ENCODE measurements around the gene VGLL3.

Gene VGLL3

DNA sequence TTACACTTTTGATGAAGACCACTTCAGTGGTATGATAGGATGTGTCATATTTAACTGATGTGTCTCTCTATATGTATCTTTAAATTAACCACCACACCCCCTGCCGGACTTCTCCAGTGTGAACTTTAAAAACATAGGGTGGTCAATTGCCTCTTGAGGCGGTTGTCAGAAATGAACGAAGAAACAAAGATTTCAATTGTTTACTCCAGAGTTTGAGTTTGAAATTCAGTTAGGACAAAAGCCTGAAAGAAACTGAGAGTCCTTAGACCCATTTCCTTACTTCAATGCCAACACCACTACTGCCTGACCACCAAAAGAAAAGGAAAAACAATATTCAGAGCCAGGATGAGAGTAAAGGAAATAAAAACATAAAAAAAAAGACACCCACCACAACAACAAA lies 40.2 kb downstream of the VGLL3 start:
- no peak for DNase-seq (ENCODE audit: low spot score)

DNA sequence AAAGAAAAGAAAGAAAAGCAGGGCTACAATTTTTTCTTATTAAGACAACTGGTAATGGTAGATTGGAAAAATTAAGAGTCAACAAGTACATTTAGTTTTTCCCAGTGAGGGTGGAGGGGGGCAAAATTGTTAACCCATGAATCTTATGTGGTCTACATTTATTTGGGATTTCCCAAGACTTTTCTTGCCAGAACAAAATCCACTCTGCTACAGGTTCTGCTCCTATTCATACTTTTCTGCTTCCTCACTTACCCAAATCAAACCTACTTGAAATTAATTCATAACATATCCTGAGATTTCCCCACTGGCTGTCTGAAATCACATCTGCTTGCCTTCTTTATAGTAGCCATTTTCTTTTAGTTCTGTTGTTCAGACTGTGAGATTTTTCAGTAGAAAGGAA lies 41.1 kb downstream of the VGLL3 start:
- DNase-seq (ENCODE audit: low spot score) = no peak

DNA sequence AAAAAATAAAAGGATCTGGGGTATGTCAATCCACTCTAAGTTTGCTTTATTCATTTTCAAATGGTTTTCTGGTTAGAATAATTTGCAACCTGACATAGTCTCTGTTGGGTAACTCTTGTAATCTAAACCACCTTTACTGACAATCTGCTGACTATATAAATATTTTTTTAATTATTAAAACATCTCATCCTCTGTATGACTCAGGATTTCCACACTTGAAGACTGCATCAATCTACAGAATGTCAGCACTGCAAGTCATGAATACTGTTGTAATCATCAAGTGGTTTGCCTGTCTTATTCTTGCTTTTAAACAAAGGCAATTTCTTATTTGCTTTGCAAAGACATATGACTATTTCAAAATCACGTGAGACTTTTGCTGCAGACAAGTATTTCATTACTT lies 42.1 kb downstream of the VGLL3 start:
- no peak for DNase-seq (ENCODE audit: low spot score)

DNA sequence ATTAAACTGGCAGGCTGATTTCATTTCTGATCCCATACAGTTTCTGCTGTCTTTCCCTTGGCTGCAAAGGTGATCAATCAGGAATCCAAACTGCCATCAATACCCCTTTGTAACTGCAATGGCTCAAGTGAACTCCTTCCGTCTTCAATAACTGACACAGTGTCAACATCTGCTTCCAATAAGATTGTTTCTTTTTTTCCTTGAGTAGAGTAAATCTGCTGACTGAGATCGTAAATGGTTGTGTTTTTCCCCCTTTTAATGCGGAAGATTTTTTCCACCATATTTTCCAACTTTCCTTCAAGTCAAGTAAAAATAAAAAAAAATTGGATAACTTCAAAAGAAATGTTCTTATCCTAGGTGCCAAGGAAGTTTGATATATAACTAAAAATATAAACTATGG lies 48.7 kb downstream of the VGLL3 start:
- no peak for DNase-seq (ENCODE audit: low spot score)

DNA sequence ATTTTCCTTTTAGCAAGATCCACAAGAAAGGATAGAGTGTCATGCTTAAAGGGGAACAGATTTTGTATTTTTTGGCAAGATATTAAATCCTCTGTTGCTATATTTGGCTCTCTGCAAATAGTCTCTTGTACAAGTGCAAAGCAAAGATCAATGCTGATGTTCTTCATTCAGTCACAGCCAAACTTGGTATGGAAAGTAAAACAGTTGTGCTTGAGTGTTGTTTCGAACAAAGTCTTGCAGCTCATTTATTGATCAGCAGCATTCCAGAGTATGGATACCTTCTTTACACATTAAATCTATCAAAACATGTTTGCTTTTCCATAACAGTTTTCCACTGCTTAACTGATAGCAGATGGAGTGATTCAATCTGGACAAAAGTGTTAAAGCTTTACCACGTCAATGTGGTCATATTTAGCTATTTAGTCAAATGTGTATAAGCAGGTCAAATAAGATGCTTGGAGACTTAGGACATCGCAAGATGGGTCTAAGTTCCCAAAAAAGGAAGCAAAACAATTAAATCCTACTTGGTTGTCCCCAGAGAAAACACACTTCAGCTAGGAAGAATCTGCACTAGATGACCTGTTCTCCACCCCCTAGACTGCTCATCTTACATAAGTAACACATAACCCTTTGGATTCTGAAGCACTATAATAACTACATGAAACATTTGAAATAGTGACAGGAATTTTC lies 52.4 kb downstream of the VGLL3 start:
- DNase-seq (ENCODE audit: low spot score) = peak; percentile 4

DNA sequence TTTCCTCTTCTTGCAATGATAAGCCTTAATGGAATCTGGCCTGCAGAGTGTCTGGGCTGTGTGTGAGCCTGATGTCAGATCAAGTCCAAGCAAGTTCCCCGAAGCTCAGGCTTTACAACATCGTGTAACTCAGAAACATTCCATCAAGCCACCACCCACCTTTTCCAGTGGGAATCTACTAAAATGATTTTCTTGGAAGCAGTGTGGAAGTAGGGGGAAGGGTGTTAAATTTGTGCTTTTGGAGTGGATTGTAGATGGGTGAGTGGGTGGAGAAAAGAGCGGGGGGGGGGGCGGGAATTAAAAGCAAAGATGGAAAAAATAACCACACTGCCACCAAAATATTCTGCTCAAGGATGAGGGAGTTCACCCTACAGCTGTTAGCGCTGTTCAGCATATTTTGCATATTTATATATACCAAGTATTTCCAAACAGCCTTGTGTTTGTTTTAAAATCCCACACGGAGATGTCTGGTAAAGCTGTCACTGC lies 53.6 kb downstream of the VGLL3 start:
- DNase-seq (ENCODE audit: low spot score) = peak; percentile 55

DNA sequence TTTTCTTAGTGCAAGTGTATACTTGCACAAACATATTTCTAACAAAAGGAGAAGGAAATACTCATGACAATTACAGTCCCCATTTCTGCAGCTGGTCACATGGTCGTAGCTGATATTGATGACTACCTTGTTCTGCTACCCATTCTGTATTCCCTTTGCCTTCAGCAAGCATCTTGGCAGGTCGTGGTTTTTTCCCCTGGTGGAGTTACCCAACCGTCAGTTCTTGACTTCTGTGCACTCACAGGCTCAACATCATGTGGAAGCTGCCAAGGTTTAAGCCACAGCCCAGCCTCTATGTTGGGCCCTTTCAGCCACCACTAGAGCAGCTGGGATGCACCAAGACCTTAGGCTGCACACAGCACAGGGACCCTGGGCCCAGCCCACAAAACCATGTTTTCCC lies 56.1 kb downstream of the VGLL3 start:
- DNase-seq (ENCODE audit: low spot score) = no peak

DNA sequence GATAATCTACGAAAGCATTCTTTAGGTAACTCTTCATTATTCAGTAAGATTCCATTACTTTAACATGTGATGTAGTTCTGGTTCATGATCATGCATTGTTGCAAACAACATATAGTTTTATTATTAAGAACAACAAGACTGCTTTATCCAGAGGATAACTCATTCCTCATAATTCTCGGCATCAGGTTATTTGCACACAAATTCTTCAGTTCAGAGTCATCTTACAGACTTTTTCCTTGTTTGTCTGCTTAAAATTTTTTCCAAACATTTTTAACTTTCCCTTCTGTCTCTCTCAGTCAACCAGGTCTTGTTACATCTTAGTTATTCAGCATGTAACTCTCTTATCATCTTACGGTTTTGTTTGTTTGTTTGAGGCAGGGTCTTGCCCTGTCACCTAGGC lies 60.1 kb downstream of the VGLL3 start:
- no peak for DNase-seq (ENCODE audit: low spot score)

DNA sequence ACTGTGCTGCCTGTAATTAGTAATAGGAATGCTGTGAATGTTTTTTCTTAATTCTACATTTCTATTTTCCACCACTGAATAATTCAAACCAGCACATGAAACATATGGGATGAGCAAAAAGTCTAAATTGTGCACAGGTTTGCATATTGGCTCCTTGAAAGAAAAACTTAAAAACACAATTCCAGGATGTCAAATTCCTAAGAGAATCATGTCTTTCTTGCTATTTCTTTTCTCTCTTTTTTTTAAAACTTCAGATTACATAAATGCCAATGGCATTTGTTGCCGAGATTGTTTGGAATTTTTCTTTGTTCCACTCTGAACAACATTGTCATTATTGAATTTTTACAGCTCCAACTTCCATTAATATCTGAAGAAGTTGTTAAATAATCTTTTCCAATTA lies 60.8 kb downstream of the VGLL3 start:
- no peak for DNase-seq (ENCODE audit: low spot score)

DNA sequence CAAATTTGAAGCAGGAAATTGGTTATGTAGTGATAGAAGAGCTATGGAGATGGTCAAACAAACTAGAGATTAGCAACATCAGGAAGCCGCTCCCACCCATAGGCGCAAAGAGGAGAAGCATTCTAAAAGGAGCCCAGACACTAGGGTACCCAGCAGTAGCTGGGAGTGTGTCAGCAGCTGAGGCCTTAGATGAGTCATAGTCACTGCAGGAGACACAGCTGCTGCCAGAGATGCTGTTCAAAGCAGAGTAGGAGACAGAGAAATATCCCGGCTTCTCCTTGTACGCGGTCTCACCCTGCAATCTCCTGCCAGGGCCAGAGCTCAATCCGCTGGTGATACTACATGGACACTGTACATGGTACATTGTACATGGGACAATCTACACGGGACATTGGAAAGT lies 61.9 kb downstream of the VGLL3 start:
- DNase-seq (ENCODE audit: low spot score) = peak; percentile 45

DNA sequence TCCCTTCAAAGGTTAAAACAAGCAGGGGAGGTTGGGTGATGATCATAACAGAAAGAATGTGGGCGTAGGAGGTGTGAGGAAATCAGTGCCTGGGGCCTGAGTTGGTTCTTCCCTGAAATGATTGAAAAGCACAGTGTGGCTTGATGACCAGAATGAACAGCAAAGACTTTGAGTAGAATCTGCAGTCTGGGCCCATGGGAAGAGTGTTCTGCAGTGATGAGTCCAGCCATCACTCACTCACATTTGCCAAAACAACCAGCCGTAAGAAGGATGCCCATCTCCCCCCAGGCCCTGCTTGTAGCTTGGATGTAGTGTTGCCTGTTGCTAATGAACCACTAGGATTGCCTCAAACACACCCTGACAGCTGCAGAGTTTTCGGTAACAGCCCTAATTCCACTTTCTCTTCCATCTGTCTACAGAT lies 67.9 kb downstream of the VGLL3 start:
- DNase-seq (ENCODE audit: low spot score) = peak; percentile 45

DNA sequence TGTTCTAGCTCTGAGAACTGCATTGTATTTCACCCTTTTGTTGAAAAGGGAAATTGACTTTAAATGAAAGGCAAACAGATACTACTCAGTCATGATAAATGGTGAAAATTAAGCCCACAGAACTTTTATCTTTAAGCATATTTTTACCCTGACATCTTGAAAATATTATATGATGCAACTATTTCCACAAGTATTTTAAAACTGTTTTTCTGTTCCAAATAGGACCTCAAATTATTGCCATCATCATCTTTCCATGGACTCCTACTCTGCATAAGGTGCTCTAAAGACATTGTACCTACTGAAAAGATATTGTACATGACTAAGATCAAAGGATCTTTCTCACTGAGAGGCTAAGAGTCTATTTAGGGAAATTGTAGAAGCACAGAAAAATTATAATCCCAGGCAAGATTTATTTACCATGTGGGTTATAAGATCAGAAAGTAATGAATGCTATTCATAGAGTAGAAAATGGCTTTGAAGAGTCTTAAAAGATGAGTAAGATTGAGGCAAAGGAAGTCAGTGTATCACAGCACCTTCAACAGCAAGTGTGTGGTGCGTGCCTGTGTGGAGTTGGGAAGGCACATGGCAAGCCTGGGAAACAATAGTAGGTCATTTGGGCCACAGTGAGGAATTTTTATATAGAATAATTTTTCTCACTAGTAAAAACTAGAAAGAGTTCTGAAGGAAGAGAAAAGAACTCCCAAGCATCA lies 68.8 kb downstream of the VGLL3 start:
- no peak for DNase-seq (ENCODE audit: low spot score)

DNA sequence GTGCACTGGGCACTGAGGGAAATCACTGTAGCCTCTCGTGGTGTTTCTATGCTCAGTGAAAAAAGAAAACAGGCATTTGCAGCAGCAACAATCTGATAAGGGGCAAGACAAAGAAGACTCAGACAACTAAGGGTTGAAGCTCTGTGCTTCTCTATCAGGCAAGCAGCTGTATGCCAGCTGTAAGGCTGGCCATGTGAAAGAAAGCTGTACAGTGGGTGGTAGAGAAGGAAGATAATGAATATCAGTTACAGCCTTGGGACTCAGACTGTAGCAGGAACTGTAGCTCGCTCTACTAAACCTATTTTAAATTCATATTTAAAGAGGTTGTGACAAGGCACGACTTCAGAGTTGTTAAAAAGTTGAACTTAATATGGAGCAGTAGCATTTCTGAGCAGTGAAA lies 76.3 kb downstream of the VGLL3 start:
- no peak for DNase-seq (ENCODE audit: low spot score)

DNA sequence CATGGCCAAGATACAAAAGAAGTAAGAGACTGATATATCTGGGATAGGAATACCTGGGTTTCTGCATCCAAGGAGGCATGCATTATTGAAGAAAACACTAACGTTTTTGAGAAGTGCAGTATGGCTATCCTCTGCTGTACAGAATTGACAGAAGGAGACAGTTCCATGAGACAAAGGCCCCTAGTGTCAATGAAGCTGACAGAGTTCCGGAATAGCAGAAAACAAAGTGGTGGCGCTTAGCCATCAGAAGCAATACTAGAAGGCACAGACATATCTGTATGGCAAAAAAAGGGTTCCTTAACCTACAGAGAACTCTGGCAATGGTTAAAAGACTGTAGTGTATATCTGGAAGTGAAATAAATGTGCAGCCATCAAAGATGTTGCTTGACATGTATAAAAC lies 77.8 kb downstream of the VGLL3 start:
- no peak for DNase-seq (ENCODE audit: low spot score)

DNA sequence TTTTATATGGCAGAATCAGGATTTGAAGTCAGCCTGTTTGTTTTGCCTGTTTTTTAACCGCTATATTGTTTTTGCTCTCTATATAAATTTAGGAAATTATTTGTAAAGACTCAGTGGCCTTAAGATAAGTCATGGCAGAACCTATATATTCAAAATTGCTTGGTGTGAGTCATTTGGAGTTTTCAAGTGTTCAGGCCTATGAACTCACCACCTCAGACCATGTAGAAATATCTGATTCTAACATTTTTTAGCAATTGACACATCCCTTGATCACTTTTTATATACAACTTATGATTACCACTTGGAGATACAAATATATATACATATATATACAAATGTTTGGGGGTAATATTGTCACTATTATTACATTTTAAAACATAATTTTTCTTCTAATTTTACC lies 95.7 kb downstream of the VGLL3 start:
- DNase-seq (ENCODE audit: low spot score) = no peak

DNA sequence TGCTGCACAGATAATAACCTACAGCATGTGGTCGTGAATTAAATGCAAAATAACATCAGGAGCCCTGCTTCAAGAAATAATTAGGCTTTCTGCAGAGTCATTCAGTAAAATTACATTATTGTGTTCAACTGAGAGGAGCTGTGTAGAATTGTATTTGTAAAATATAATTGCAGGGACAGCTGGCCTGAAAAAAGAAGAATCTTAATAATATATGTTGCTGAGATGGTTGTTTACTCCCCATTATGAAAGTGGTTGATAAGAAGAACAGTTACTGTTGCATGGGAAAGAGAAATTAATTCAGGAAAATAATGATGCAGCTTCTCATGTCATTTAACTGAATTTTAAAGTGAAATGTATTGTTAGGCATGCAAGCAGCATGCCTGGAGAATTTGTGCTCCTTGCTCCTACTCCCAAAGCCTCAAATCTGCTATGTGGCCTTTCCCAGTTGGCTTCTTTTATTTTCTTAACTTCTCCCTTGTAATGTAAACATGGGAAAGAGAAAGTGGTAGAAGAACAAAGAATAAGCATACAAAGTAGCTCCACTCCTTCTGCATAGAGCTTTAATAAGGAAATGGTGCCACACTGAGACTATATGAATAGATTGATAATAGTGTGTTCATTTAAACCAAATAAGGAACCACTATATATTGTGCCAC lies 100.1 kb downstream of the VGLL3 start:
- no peak for DNase-seq (ENCODE audit: low spot score)

All from AG08396 (cell line).